ENCODE data around the gene TBCEL.

DNA sequence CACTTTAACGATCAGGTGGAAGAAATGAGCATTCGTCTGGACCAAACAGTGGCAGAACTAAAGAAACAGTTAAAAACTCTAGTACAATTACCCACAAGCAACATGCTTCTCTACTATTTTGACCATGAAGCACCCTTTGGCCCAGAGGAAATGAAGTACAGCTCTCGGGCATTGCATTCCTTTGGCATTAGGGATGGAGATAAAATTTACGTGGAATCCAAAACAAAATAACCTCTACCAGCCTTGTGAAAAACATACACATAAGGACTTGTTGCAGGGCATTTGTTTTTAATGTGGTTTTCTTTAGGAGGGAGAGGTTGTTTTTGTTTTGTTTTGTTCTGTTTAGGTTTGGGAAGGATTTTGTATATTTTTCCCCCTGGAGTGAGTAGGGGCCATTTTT, 63.0 kb downstream of the TBCEL start:
- TF ChIP-seq EZH2 (IDR thresholded peaks at IDR 0.05; ENCODE audit: low read depth): no peak
- TF ChIP-seq, protein P1, sequence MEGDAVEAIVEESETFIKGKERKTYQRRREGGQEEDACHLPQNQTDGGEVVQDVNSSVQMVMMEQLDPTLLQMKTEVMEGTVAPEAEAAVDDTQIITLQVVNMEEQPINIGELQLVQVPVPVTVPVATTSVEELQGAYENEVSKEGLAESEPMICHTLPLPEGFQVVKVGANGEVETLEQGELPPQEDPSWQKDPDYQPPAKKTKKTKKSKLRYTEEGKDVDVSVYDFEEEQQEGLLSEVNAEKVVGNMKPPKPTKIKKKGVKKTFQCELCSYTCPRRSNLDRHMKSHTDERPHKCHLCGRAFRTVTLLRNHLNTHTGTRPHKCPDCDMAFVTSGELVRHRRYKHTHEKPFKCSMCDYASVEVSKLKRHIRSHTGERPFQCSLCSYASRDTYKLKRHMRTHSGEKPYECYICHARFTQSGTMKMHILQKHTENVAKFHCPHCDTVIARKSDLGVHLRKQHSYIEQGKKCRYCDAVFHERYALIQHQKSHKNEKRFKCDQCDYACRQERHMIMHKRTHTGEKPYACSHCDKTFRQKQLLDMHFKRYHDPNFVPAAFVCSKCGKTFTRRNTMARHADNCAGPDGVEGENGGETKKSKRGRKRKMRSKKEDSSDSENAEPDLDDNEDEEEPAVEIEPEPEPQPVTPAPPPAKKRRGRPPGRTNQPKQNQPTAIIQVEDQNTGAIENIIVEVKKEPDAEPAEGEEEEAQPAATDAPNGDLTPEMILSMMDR (conservative IDR thresholded peaks at IDR 0.05): no peak

All from PC-9 (cell line).